Choroid plexus epithelial cell (primary cell): ENCODE data around the gene AP1G2.
"Not testable (repeated sequence)": the region's sequence is repeated elsewhere in the genome, so short reads cannot be mapped to it uniquely, and the experiment has no call there.

ENCODE experiments used
- DNase-seq: peaks from one replicate; pipeline ENCODE4 v3.0.0-alpha.2; 2010; ENCODE audit warnings: low read depth
- H3K4me3 ChIP-seq: 2 replicates; pipeline ENCODE4 v1.5.1; 2011; ENCODE audit warnings: low read depth, mild to moderate bottlenecking, control low read depth, low read length, moderate library complexity
- CTCF ChIP-seq: conservative IDR thresholded peaks from 2 replicates; pipeline ENCODE4 v1.5.1; 2011; ENCODE audit warnings: low read depth, mild to moderate bottlenecking, control low read depth, inconsistent platforms, low read length, moderate library complexity

Gene AP1G2

GRCh38 chr14:23539248-23540140 lies 28.1 kb downstream of the AP1G2 start:
- peak; percentile 88 for TF ChIP-seq CTCF
- DNase-seq, result peak; percentile 63
- no peak overlapping the region for H3K4me3 ChIP-seq

- peak; percentile 34 for DNase-seq
- no peak for TF ChIP-seq CTCF
Measured at GRCh38 chr14:23538785-23539184, 28.8 kb downstream of the AP1G2 start.

GRCh38 chr14:23538050-23538718 lies 29.4 kb downstream of the AP1G2 start:
- TF ChIP-seq CTCF, result no peak
- DNase-seq, result no peak
- H3K4me3 ChIP-seq, result no peak overlapping the region

More at GRCh38 chr14:23538785-23539184, 28.8 kb downstream of the AP1G2 start:
- no peak overlapping the region for H3K4me3 ChIP-seq

- DNase-seq, result no peak
- H3K4me3 ChIP-seq, result no peak overlapping the region
Measured at GRCh38 chr14:23537351-23538049, 30.1 kb downstream of the AP1G2 start.

GRCh38 chr14:23536906-23537305 lies 30.7 kb downstream of the AP1G2 start:
- not testable (repeated sequence) for DNase-seq, H3K4me3 ChIP-seq

More at GRCh38 chr14:23537351-23538049, 30.1 kb downstream of the AP1G2 start:
- TF ChIP-seq CTCF, result no peak

- H3K4me3 ChIP-seq, result no peak overlapping the region
- DNase-seq, result no peak
- TF ChIP-seq CTCF, result no peak
Measured at GRCh38 chr14:23536494-23536893, 31.1 kb downstream of the AP1G2 start.

GRCh38 chr14:23535943-23536342 lies 31.6 kb downstream of the AP1G2 start:
- DNase-seq, result no peak
- no peak overlapping the region for H3K4me3 ChIP-seq
- TF ChIP-seq CTCF, result no peak
